ENCODE data around the gene PNRC2. TPM values are rescaled to one million over a fixed set of nuclear protein-coding genes. Genes with fewer than 3 reads are reported as not detected.
A peak's percentile ranks its signal among the peaks of the same experiment; 100 is the strongest.

Gene PNRC2, protein sequence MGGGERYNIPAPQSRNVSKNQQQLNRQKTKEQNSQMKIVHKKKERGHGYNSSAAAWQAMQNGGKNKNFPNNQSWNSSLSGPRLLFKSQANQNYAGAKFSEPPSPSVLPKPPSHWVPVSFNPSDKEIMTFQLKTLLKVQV
- 100 to 1,000 TPM; 147 to 211 (median 186) TPM for total RNA-seq

DNA sequence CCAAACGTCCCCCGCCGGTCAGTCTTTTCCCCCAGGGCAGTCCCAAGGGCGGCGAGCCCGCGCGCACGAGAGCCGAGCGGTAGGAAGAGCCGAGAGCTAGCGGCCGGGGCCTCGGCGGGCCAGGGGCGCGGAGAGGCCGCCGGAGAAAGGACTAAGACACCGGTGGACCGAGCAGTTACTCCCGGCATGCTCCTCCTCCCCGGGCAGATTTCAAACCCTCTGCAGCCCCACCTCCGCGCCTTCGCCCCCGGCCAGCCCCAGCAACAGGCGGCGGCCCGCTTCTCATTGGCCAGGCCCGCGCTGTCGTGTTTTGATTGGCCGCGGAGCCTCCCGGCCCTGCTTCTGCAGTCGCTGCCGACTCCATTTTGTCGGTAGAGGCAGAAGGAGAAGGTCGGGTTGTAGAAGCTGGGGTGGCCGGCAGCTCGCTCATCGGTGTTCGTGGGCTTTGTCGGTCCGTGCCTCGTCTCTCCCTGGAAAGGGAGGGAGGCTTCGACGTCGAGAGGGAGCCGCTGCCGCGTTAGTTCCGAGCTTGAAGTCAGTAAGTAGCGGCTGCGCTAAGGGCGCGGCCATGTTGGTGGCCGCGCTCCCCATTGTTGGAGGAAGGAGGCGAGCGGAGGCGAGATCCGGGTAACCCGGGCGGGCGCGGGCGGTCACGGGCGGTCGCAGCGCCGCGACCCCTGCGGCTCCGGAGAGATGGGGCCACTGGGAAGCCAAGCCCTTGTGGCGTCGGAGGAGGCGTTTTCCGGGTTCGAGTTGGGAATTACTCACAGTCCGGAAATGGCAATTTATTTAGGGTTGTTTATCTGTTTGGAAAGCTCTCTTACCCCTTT, at the start of gene PNRC2:
Gene PNRC2 (plus strand): TSS at position 368 of the 830 bp plus-strand sequence. CDS start 1,630 bp downstream, outside the sequence.
- peak in 2 of 6 experiments; percentile 5 to 14 for TF ChIP-seq CTCF (IDR thresholded peaks at IDR 0.05)
- peak; percentile 60 to 98 for TF ChIP-seq POLR2A (IDR thresholded peaks at IDR 0.05)

DNA sequence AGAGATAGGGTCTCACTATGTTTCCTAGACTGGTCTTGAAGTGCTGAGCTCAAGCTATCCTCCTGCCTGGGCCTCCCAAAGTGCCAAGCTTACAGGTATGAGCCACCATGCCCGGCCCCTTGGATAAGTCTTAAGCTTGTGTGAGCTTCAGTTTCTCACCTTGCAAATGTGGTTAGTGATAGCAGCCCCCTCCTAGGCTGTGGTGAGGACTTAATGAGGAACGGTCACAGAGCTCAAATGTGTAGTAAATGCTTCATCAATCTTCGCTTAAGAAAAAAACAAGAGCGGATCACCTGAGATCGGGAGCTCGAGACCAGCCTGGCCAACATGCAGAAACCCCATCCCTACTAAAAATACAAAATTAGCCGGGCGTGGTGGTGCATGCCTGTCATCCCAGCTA, 49.5 kb upstream of the PNRC2 start:
- no peaks in the 10 kb centered on the region for H3K9me3 ChIP-seq
- H3K4me1 ChIP-seq: peaks cover 7 to 25% of the 10 kb centered on the region in 2 donors
- H3K27ac ChIP-seq: no peak overlapping the region
- DNase-seq: no peak
- no peak overlapping the region for H3K4me3 ChIP-seq (replicated peaks in 1 of 3)
- intact Hi-C loops (cut with DNase I): loop anchor here (10.0 kb wide), 1 partner anchor 95 kb away; no protein-coding TSS in a partner anchor
- no peaks in the 10 kb centered on the region for H3K27me3 ChIP-seq
- TF ChIP-seq POLR2A (IDR thresholded peaks at IDR 0.05): no peak
- no peak for TF ChIP-seq CTCF (IDR thresholded peaks at IDR 0.05)
- 93 to 94% methylated on average over 8 of the region's 8 CpGs for WGBS, 2 donors
- no peaks in the 10 kb centered on the region for H3K36me3 ChIP-seq

More for the DNA sequence above, at the start of gene PNRC2:
- intact Hi-C loops (cut with DNase I): no loop called here
- Histone ChIP-seq H3K36me3 (peaks cover 5 to 13% of the 10 kb centered on the region in 2 donors), H3K4me3 (replicated peaks in 1 of 3) (peak within 1 kb of the TSS; percentile 68 to 73 (median 71)), H3K27ac (peak within 1 kb of the TSS; percentile 97 to 100 (median 98)), H3K27me3 (no peaks in the 10 kb centered on the region), H3K4me1 (peaks cover 28 to 49% of the 10 kb centered on the region in 2 donors), H3K9me3 (no peaks in the 10 kb centered on the region)
- peak; percentile 98 to 99 for DNase-seq
- 1% methylated on average over 54 to 58 of the region's 84 CpGs for WGBS, 2 donors

GRCh38 chr1:23910553-23911246, 48.9 kb upstream of the PNRC2 start:
- Histone ChIP-seq H3K4me3 (replicated peaks in 1 of 3) (no peak overlapping the region), H3K27ac (no peak overlapping the region), H3K4me1 (peaks cover 7 to 25% of the 10 kb centered on the region in 2 donors), H3K9me3 (no peaks in the 10 kb centered on the region), H3K27me3 (no peaks in the 10 kb centered on the region), H3K36me3 (no peaks in the 10 kb centered on the region)
- no peak for DNase-seq
- 70 to 85% methylated on average over 11 of the region's 11 CpGs for WGBS, 2 donors
- no peak for TF ChIP-seq POLR2A (IDR thresholded peaks at IDR 0.05)
- TF ChIP-seq CTCF (IDR thresholded peaks at IDR 0.05): no peak
- intact Hi-C loops (cut with DNase I): loop anchor here (10.0 kb wide), 1 partner anchor 96 kb away; no protein-coding TSS in a partner anchor

GRCh38 chr1:23911921-23912320, 47.7 kb upstream of the PNRC2 start:
- peaks cover 7 to 25% of the 10 kb centered on the region in 2 donors for H3K4me1 ChIP-seq
- intact Hi-C loops (cut with DNase I): loop anchor here (10.0 kb wide), 1 partner anchor 97 kb away; no protein-coding TSS in a partner anchor
- TF ChIP-seq CTCF (IDR thresholded peaks at IDR 0.05) (no peak), POLR2A (IDR thresholded peaks at IDR 0.05) (no peak)
- H3K27ac ChIP-seq: no peak overlapping the region
- WGBS, 2 donors: 84 to 85% methylated on average over 8 of the region's 8 CpGs
- no peaks in the 10 kb centered on the region for H3K36me3 ChIP-seq
- no peaks in the 10 kb centered on the region for H3K9me3 ChIP-seq
- no peaks in the 10 kb centered on the region for H3K27me3 ChIP-seq
- no peak overlapping the region for H3K4me3 ChIP-seq (replicated peaks in 1 of 3)
- DNase-seq: no peak
